Thyroid gland (tissue), 4 donors: Measurements from ENCODE around the gene LYRM1. TPM values are rescaled to one million over a fixed set of nuclear protein-coding genes. Genes with fewer than 3 reads are reported as not detected.

Experiments
- DNase-seq, 2 donors: peaks; one replicate each; pipeline ENCODE4 v3.0.0-alpha.2; 2019
- H3K27ac ChIP-seq, 3 donors: fragments of 200-600 bp; sonication (generic); 1 replicate in 2 of 3; 2 replicates in 1 of 3; pipeline ENCODE4 v1.5.1; 2016 to 2019; ENCODE audit warnings: mild to moderate bottlenecking in 1 of 3, moderate library complexity in 1 of 3
- H3K27me3 ChIP-seq: fragments of 200-600 bp; sonication (generic); one replicate; pipeline ENCODE4 v1.5.1; 2019
- H3K36me3 ChIP-seq, 2 donors: fragments of 200-600 bp; sonication (generic); one replicate each; pipeline ENCODE4 v1.5.1; 2016 to 2019
- H3K4me1 ChIP-seq, 2 donors: fragments of 200-600 bp; sonication (generic); one replicate each; pipeline ENCODE4 v1.5.1; 2017 to 2019
- H3K4me3 ChIP-seq, 3 donors: fragments of 200-600 bp; sonication (generic); replicated peaks in 1 of 3; 1 replicate in 2 of 3; 2 replicates in 1 of 3; pipeline ENCODE4 v1.5.1; 2016; ENCODE audit warnings: mild to moderate bottlenecking in 1 of 3
- H3K9me3 ChIP-seq: fragments of 200-600 bp; sonication (generic); one replicate; pipeline ENCODE4 v1.5.1; 2017
- CTCF ChIP-seq, 6 experiments: fragments of 200-600 bp in 3 of 6; fragments of 450-650 bp in 3 of 6; sonication (generic) in 3 of 6; IDR thresholded peaks; one replicate each; pipeline ENCODE4 v1.5.1; 2016 to 2019; ENCODE audit warnings: antibody characterized with exemption in 6 of 6, mild to moderate bottlenecking in 2 of 6, inconsistent platforms in 1 of 6, moderate library complexity in 1 of 6
- POLR2A ChIP-seq, 2 donors: fragments of 450-650 bp; IDR thresholded peaks; one replicate each; pipeline ENCODE4 v1.6.1; 2017; ENCODE audit warnings: antibody characterized with exemption in 2 of 2, mild to moderate bottlenecking in 2 of 2, moderate library complexity in 1 of 2
- WGBS, 2 donors: methylation state at CpG; one replicate each; pipeline ENCODE4 v1.1.5; 2017; 5-methylcytosine and 5-hydroxymethylcytosine counted together
- intact Hi-C: fragments of 100-400 bp; cut with DNase I; formaldehyde crosslinking; loops from one replicate; pipeline ENCODE4 v1.15.1; 2023
- total RNA-seq, 4 donors: library from RNA; depleted of rRNA; stranded (reverse); fragments of >200 nt; gene quantifications; one replicate each; pipeline ENCODE4 v1.2.3, GENCODE V29; 2016

LYRM1 gene
- total RNA-seq, 4 donors from 2014 or later: 32.8 to 43.7 (median 41.0) TPM

GRCh38 chr16:20910781-20911321 is 10.3 kb downstream of the LYRM1 start:
- Histone ChIP-seq H3K27ac (peak overlapping the region in 1 of 3 donors; percentile 63), H3K9me3 (no peaks in the 10 kb centered on the region), H3K4me3 (no peak overlapping the region), H3K36me3 (no peaks in the 10 kb centered on the region), H3K27me3 (no peaks in the 10 kb centered on the region), H3K4me1 (peaks cover 13 to 39% of the 10 kb centered on the region in 2 donors)
- intact Hi-C loops: no loop called here
- 28 to 48% methylated on average over 2 of the region's 2 CpGs for WGBS, 2 donors
- no peak for DNase-seq
- no peak for TF ChIP-seq CTCF (IDR thresholded peaks at IDR 0.05)
- TF ChIP-seq POLR2A (IDR thresholded peaks at IDR 0.05): no peak

DNA sequence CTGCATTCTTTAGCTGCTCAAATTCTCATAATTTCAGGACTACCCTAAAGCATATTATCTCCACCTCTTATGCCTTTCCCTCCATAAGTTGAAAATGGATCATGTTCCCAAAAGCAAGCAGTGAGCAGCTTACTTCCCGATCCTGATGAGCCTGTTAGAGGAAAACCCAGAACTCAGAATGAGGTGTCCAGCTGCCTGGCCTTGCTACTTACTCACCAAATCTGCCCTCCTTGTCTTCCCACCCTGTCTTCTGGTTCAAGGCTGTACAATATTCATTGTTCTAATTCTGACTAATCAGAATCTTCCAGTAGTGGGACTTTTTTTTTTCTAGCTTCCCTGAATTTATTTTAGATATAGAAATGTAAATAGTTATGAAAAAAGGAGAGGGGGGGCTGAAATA is 10.8 kb downstream of the LYRM1 start:
- H3K4me1 ChIP-seq: peaks cover 8 to 34% of the 10 kb centered on the region in 2 donors
- H3K4me3 ChIP-seq: no peak overlapping the region

GRCh38 chr16:20916289-20916688 is 15.7 kb downstream of the LYRM1 start:
- Histone ChIP-seq H3K4me3 (no peak overlapping the region), H3K9me3 (no peaks in the 10 kb centered on the region), H3K4me1 (peaks cover 3 to 14% of the 10 kb centered on the region in 2 donors), H3K27ac (no peak overlapping the region), H3K27me3 (no peaks in the 10 kb centered on the region), H3K36me3 (no peaks in the 10 kb centered on the region)
- TF ChIP-seq POLR2A (IDR thresholded peaks at IDR 0.05): no peak
- no peak for TF ChIP-seq CTCF (IDR thresholded peaks at IDR 0.05)
- DNase-seq: no peak
- 84 to 93% methylated on average over 10 of the region's 10 CpGs for WGBS, 2 donors
- intact Hi-C loops: no loop called here

More for the DNA sequence above, 10.8 kb downstream of the LYRM1 start:
- DNase-seq: no peak
- no peaks in the 10 kb centered on the region for H3K9me3 ChIP-seq
- no peaks in the 10 kb centered on the region for H3K27me3 ChIP-seq
- H3K36me3 ChIP-seq: no peaks in the 10 kb centered on the region
- TF ChIP-seq CTCF (IDR thresholded peaks at IDR 0.05) (no peak), POLR2A (IDR thresholded peaks at IDR 0.05) (no peak)
- peak overlapping the region in 1 of 3 donors; percentile 63 for H3K27ac ChIP-seq
- intact Hi-C loops: no loop called here
- 50 to 58% methylated on average over 1 of the region's 1 CpG for WGBS, 2 donors

GRCh38 chr16:20916942-20917341 is 16.4 kb downstream of the LYRM1 start:
- H3K36me3 ChIP-seq: no peaks in the 10 kb centered on the region
- H3K27me3 ChIP-seq: no peaks in the 10 kb centered on the region
- H3K4me1 ChIP-seq: peaks cover 3 to 8% of the 10 kb centered on the region in 2 donors
- TF ChIP-seq POLR2A (IDR thresholded peaks at IDR 0.05): no peak
- no peak for TF ChIP-seq CTCF (IDR thresholded peaks at IDR 0.05)
- H3K4me3 ChIP-seq: no peak overlapping the region
- DNase-seq: no peak
- H3K27ac ChIP-seq: no peak overlapping the region
- intact Hi-C loops: no loop called here
- 91 to 98% methylated on average over 4 of the region's 4 CpGs for WGBS, 2 donors
- H3K9me3 ChIP-seq: no peaks in the 10 kb centered on the region

GRCh38 chr16:20918486-20919239 is 18.1 kb downstream of the LYRM1 start:
- intact Hi-C loops: no loop called here
- Histone ChIP-seq H3K27ac (no peak overlapping the region), H3K4me3 (no peak overlapping the region), H3K4me1 (peaks cover 1 to 3% of the 10 kb centered on the region in 2 donors), H3K27me3 (no peaks in the 10 kb centered on the region), H3K9me3 (no peaks in the 10 kb centered on the region), H3K36me3 (no peaks in the 10 kb centered on the region)
- 70 to 83% methylated on average over 4 of the region's 4 CpGs for WGBS, 2 donors
- DNase-seq: peak in 1 of 2 donors; percentile 11
- TF ChIP-seq CTCF (IDR thresholded peaks at IDR 0.05) (no peak), POLR2A (IDR thresholded peaks at IDR 0.05) (no peak)
